HCT116 (cell line): ENCODE results near the gene PEF1.

Experiments
- CBX3 ChIP-seq: IDR thresholded peaks from 2 replicates; pipeline ENCODE4 v1.6.1; 2012; ENCODE audit warnings: low read depth
- CTCF ChIP-seq, 3 experiments: fragments of 200-600 bp in 1 of 3; sonication (generic) in 1 of 3; IDR thresholded peaks in 2 of 3; conservative IDR thresholded peaks in 1 of 3; 2 replicates each; pipeline ENCODE4 v1.5.1; 2012 to 2017; ENCODE audit warnings: low read depth in 2 of 3, low read length in 2 of 3, antibody characterized with exemption in 1 of 3, borderline replicate concordance in 1 of 3, control low read depth in 1 of 3, mild to moderate bottlenecking in 1 of 3, mixed read lengths in 1 of 3, mixed run types in 1 of 3, moderate library complexity in 1 of 3; ENCODE audit not compliant: insufficient read depth in 1 of 3
- EZH2 ChIP-seq: fragments of 200-600 bp; sonication (generic); IDR thresholded peaks from 2 replicates; pipeline ENCODE4 v1.6.1; 2017; ENCODE audit warnings: antibody characterized with exemption, mixed run types
- EZH2phosphoT487 ChIP-seq: fragments of 200-600 bp; IDR thresholded peaks from 2 replicates; pipeline ENCODE4 v1.6.1; 2018; ENCODE audit warnings: antibody characterized with exemption, borderline replicate concordance
- POLR2A ChIP-seq: IDR thresholded peaks from 2 replicates; pipeline ENCODE4 v1.7.0; 2011; ENCODE audit warnings: borderline replicate concordance; ENCODE audit not compliant: insufficient read depth, insufficient read length; ENCODE audit errors: extremely low read depth
- POLR2AphosphoS5 ChIP-seq: IDR thresholded peaks from 2 replicates; pipeline ENCODE4 v1.6.1; 2011; ENCODE audit warnings: mild to moderate bottlenecking, low read depth, low read length, moderate library complexity
- REST ChIP-seq: IDR thresholded peaks from 2 replicates; pipeline ENCODE4 v1.6.1; 2012; ENCODE audit warnings: low read depth
- SIN3A ChIP-seq: IDR thresholded peaks from 2 replicates; pipeline ENCODE4 v1.6.1; 2012; ENCODE audit warnings: low read depth
- SRF ChIP-seq: IDR thresholded peaks from 2 replicates; pipeline ENCODE4 v1.6.1; 2012; ENCODE audit warnings: low read depth
- TCF7L2 ChIP-seq: IDR thresholded peaks from 2 replicates; pipeline ENCODE4 v1.7.0; 2011; ENCODE audit warnings: borderline replicate concordance, inconsistent platforms; ENCODE audit not compliant: insufficient read depth, insufficient read length; ENCODE audit errors: extremely low read depth
- YY1 ChIP-seq: IDR thresholded peaks from 2 replicates; pipeline ENCODE4 v1.6.1; 2011; ENCODE audit warnings: low read length, low read depth, moderate library complexity, mild to moderate bottlenecking; ENCODE audit not compliant: insufficient replicate concordance; ENCODE audit errors: extremely low read depth
- ZFX ChIP-seq: fragments of 450-650 bp; IDR thresholded peaks from 2 replicates; pipeline ENCODE4 v1.6.1; 2017

GRCh38 chr1:31652891-31653499, 8.3 kb upstream of the PEF1 start:
- no peak for TF ChIP-seq SIN3A
- no peak for TF ChIP-seq EZH2
- TF ChIP-seq CTCF (IDR thresholded peaks at IDR 0.05 in 2 of 3, conservative IDR thresholded peaks at IDR 0.05 in 1 of 3; ENCODE audit: borderline replicate concordance in 1 of 3, insufficient read depth in 1 of 3, low read depth in 2 of 3, low read length in 2 of 3): no peak
- TF ChIP-seq POLR2A: no peak
- TF ChIP-seq TCF7L2: no peak
- no peak for TF ChIP-seq YY1
- TF ChIP-seq REST: no peak
- TF ChIP-seq ZFX: no peak
- no peak for TF ChIP-seq EZH2phosphoT487
- no peak for TF ChIP-seq SRF
- no peak for TF ChIP-seq POLR2AphosphoS5
- TF ChIP-seq CBX3: no peak
